ENCODE results near the gene UNC50.

Gene UNC50, protein sequence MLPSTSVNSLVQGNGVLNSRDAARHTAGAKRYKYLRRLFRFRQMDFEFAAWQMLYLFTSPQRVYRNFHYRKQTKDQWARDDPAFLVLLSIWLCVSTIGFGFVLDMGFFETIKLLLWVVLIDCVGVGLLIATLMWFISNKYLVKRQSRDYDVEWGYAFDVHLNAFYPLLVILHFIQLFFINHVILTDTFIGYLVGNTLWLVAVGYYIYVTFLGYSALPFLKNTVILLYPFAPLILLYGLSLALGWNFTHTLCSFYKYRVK

DNA sequence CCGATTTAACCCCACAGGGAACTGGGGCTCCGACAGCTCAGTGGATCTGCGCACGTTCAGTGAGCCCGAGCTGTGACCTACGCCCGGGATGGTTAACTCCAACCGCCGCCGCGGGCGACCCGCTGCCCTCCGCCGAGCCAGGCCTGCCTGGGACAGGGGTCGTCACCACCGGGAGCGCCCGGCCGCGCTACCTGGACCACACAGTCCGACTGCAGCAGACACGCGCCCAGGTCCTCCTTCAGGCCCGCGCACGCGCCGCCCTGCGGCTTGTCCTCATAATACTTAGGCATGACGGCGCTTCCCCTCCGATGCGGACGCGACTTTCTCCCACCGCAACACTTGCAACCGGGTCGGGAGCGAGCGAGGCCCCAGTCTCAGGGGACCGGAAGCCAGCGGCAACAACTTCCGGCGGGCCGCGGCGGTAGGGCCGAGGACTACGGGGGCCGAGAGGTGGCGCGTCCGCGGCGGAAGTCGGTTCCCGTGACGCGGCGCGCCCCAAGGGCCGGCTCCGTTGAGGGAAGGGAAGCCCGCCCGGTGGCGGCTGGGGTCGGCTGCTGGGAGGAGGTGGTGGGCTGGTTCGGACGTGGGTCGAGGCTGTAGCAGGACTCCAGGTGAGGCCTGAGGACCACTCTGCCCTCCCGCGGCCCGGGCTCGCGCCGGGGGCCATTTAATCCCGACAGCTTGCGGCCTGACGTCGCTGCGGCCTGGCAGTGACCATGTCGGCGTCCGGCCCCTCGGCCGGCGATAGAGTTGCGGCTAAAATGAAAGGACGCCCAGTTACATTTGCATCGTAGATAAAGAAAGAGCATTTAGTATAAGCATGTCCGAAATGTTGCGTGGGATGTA lies at the start of gene UNC50, which contains the start of gene COA5:
Gene UNC50, plus strand, starts transcription at position 474 of the 846 bp plus-strand sequence. CDS start 1,171 bp downstream, outside the sequence.
Gene COA5, minus strand, starts transcription at position 397 of the 846 bp plus-strand sequence. Its CDS starts 107 bp downstream, at position 290.
- DNase-seq (ENCODE audit: low read depth in 3 of 3, low spot score in 1 of 3) = peak; percentile 76 to 87 (median 79)

GRCh38 chr2:98558852-98559530 lies 49.4 kb upstream of the UNC50 start:
- no peak for DNase-seq (ENCODE audit: low read depth in 3 of 3, low spot score in 1 of 3)

DNA sequence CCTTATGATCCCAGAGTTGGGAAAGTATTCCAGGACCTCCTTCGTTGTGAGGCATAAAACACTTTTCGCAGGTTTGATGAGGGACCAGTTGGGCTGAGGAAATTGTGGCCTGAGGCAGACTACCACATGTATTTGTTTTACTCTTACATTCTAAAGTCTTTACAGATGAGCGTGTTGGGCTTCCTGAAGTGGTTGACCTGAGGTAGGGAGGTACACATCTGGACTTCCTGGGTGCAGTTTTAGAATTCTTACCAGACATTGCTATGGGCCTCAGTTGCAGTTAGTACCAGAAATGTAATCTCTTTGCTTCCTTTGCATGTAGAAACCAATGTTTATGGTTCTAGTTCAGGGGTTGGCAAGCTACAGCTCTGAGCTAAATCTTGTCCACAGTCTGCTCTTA lies 48.8 kb upstream of the UNC50 start:
- DNase-seq (ENCODE audit: low read depth in 3 of 3, low spot score in 1 of 3) = no peak

DNA sequence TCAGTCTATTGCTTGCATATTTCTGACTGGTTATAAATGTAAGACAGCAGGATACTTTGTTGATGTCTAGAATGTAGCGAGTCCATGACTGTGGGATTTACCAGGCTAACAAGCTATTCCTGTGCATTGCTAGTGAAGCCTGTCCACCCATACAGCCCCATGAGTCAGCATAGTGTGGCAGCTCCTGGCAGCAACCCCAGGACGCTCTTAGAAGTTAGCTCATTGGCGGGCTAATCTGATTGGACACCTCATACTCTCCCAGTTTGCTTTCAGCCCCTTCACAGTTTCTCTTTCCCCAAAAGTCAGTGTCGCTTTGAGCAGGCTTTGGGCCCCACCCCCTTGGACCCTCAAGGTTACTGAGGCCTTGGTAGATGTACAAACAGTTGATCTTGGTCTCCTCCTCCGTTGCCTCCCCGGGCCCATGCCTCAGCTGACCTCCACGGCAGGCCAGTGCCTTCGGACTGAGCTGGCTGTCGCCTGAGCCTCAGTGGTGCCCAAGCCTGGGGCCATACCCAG lies 48.1 kb upstream of the UNC50 start:
- DNase-seq (ENCODE audit: low read depth in 3 of 3, low spot score in 1 of 3) = no peak

DNA sequence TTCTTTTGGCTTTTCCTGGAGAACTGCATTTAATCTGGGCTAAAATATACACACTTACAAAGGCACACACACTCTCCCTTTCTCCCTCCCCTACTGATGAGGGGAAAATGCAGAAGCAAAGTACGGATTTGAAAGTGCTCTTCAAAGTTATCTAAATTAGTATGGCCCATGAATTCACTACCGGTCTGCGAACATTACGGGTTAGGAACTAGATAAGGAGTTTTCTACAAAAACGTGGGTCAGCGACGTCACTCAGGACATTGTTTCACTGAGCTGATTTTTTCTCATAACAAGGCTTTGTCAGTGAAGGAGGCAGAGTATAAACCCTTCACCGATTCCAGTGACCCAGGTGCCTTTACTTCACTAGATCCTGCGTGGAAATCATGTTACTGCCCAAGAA lies 47.4 kb upstream of the UNC50 start:
- no peak for DNase-seq (ENCODE audit: low read depth in 3 of 3, low spot score in 1 of 3)

DNA sequence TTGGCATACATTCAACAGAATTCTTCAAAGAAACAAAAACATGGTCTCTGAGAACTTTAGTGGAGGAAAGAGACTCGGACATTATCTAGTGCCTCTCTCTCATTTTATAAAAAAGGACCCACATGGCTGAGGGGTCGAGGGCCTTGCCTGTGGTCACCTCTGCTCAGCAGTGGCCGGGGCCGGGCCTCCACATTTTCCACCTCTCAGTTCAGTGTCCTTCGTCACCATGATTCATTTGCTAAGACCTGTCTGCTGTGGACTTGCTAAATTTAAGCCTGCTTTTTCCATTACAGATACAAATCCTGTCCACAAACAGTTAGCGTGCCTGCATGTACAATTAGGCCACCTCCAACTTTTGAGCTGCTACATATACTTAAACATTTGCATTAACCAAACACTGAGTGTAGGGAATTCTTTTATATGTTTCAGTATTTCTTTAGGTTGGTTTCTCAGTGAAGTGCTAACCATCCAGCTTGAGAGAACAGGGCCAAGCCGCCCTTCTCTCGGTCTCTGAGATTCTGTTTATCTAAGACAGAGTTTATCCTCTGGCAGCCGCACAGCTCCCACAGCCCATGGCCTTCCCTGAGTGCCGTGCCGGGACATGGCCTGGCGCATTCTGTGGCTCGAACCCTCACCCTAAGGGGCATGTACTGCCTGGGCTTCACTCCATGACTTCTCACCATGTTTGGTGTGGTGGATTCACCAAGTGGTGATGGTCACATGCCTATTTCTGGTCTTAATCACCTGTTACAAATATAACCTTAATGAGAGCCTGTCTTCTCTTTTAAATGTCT lies 46.3 kb upstream of the UNC50 start:
- no peak for DNase-seq (ENCODE audit: low read depth in 3 of 3, low spot score in 1 of 3)

DNA sequence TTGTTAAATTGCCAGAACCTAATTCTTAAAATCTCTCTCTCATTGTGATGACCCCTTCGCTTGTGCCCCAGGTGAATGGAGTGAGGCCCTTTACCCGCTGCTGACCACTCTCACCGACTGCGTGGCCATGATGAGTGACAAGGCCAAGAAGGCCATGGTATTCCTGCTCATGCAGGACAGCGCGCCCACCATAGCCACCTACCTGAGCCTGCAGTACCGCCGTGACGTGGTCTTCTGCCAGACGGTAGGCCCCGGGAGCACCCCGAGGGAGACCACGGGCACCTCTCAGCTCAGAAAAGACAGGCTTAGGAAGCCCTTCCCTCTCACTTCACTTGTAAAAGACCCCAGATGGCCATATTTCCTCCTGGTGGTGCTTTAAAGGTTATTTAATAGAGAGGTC lies 45.0 kb upstream of the UNC50 start:
- no peak for DNase-seq (ENCODE audit: low read depth in 3 of 3, low spot score in 1 of 3)

GRCh38 chr2:98564541-98565132 lies 43.8 kb upstream of the UNC50 start:
- DNase-seq (ENCODE audit: low read depth in 3 of 3, low spot score in 1 of 3) = no peak

DNA sequence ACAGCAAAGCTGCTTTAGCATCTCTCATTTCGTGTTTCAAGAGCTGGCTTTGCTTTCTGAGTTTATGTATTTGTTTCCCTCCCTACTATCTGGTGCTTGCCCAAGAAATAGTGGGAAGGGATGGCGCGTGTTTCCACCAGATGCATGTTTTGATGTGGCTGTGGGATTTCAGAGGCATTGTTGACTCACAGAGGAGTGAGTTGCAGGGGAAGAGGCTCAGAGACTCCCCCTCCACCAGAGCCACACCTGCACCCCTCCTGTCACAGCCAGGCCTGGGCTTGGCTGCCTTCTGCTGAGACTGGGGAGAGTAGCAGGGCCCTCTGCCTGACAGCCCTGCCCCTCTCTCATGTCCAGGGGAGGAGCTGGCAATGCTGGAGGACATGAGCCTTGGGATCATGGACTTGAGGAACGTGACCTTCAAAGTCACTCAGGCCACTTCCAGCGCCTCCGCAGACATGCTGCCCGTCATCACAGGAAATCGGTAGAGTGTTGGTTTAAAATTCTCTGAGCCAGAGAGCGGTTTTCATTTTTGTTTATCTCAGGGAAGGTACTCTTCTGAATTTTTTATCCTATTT lies 43.0 kb upstream of the UNC50 start:
- DNase-seq (ENCODE audit: low read depth in 3 of 3, low spot score in 1 of 3) = no peak

- no peak for DNase-seq (ENCODE audit: low read depth in 3 of 3, low spot score in 1 of 3)
Observed at GRCh38 chr2:98565941-98566340, 42.4 kb upstream of the UNC50 start.

DNA sequence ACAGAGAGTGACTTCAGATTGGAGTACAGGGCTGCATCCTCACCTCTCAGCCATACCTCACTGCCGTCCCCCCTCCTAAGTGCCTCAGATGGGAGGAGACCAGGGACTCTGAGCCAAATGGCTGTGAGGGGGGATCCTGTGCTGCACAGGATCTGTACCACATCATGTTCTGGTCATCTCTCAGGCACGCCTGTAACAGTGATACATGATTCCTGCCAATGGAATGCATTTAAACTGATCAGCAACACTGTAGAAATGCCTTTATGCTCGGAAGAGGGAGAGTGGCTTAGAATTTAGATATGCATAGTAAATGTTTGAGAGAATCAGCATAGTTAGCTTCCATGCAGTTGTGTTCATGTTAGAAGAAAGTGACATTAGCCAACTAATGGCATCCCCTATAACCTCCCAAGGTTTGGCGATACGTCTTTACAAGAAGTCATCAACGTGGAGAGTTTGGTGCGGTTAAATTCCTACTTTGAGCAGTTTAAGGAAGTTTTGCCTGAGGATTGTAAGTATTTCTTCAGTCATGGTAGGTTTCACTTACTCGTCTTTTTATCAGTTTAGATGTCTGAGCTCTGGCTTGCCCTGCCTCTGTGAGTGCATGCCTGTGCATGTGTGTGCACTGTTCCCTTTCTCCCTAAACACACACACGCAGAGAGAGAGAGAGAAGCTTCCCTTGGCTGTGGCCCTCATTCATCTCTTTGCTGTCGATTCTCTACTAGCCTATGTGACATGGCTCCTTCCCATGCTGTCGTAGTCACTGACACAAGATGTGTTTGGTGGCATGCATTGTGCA lies 40.0 kb upstream of the UNC50 start:
- no peak for DNase-seq (ENCODE audit: low read depth in 3 of 3, low spot score in 1 of 3)

- DNase-seq (ENCODE audit: low read depth in 3 of 3, low spot score in 1 of 3) = peak; percentile 13 to 70 (median 48)
Observed at GRCh38 chr2:98569197-98569793, 39.1 kb upstream of the UNC50 start.

DNA sequence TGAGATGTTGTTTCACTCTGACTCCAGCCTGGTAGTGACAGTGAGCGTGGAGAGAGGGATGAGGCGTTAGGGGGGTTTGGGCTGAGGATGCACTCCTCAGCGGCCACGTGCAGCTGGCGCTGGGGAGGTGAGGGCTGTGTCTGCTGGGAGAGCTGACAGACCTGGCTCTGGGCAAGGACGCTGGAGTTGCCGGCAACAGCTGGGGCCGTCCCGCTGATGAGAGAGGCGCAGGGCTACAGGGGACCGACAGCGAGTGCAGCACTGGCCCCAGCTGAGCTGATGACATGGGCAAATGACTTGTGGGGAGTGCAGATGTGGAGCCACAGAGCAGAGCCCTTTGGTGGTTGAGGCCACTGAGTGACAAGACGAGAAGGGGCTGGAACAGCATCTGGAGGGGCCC lies 38.5 kb upstream of the UNC50 start:
- no peak for DNase-seq (ENCODE audit: low read depth in 3 of 3, low spot score in 1 of 3)

GRCh38 chr2:98570356-98570755 lies 38.0 kb upstream of the UNC50 start:
- no peak for DNase-seq (ENCODE audit: low read depth in 3 of 3, low spot score in 1 of 3)

GRCh38 chr2:98571121-98571701 lies 37.2 kb upstream of the UNC50 start:
- DNase-seq (ENCODE audit: low read depth in 3 of 3, low spot score in 1 of 3) = no peak

DNA sequence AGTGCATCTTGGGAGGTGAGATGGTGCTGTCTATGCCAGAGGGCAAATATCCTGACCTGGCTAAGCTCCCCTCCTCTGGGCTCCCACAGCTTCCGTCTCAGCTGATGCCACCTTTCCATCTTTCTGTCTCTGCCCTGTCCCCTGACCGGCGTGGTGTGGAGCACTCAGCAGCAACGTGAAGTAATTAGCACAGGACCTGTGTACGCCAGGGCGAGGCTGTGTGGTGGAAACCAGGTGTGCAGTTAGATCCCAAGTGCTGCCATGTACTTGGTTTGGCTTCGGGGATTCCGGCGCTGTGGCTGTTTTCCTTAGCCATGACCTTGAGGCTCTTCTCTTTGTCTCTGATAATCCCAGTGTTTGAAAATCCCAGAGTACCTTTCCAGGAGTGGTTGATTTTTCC lies 36.6 kb upstream of the UNC50 start:
- no peak for DNase-seq (ENCODE audit: low read depth in 3 of 3, low spot score in 1 of 3)

DNA sequence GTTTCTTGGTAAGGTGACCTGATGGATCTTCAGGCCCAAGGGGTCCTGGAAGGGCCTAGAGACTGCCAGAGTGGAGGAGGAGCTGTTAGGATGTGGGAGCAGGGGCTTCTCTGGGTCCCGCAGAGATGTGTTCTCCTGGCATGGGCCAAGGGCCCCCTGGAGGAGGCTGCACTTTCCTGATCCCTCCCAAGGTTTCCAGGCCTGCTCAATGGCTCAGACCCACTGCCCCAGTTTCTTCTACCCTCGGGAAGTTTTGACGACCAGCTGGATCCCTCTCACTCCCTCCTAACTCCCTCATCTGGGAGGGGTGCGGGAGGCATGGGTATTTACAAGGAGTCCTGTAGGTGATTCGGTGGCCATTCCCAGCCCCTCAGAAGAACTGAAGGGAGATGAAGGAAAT lies 36.2 kb upstream of the UNC50 start:
- DNase-seq (ENCODE audit: low read depth in 3 of 3, low spot score in 1 of 3) = no peak

- no peak for DNase-seq (ENCODE audit: low read depth in 3 of 3, low spot score in 1 of 3)
Observed at GRCh38 chr2:98572676-98573075, 35.7 kb upstream of the UNC50 start.

Data from stimulated activated CD4-positive, alpha-beta T cell treated with anti-CD3 and anti-CD28 coated beads, TNF-alpha, amount 100 ng/mL, for 1 hour (primary cell).